Neural progenitor cell (in vitro differentiated cells): ENCODE results near the gene ASB4. TPM values are rescaled to one million over a fixed set of nuclear protein-coding genes. Genes with fewer than 3 reads are reported as not detected.

Experiments used
- DNase-seq: peaks from one replicate; pipeline ENCODE4 v3.0.0-alpha.2; 2016; ENCODE audit warnings: low spot score
- H2AFZ ChIP-seq: fragments of 200-600 bp; sonication (generic); replicated peaks from 2 replicates; pipeline ENCODE4 v1.6.1; 2016; ENCODE audit warnings: antibody characterized with exemption
- H3F3A ChIP-seq: fragments of 200-600 bp; sonication (generic); 2 replicates; pipeline ENCODE4 v1.6.1; 2016; ENCODE audit warnings: antibody characterized with exemption, low read depth
- H3K27ac ChIP-seq: fragments of 200-600 bp; sonication (generic); 2 replicates; pipeline ENCODE4 v1.5.1; 2016; ENCODE audit warnings: mild to moderate bottlenecking
- H3K27me3 ChIP-seq: fragments of 200-600 bp; sonication (generic); 2 replicates; pipeline ENCODE4 v1.6.1; 2016; ENCODE audit warnings: mild to moderate bottlenecking, moderate library complexity
- H3K36me3 ChIP-seq: fragments of 200-600 bp; sonication (generic); 2 replicates; pipeline ENCODE4 v1.5.1; 2016
- H3K4me1 ChIP-seq: fragments of 200-600 bp; sonication (generic); 2 replicates; pipeline ENCODE4 v1.6.1; 2016; ENCODE audit warnings: mixed run types
- H3K4me2 ChIP-seq: fragments of 200-600 bp; sonication (generic); 2 replicates; pipeline ENCODE4 v1.6.1; 2016
- H3K4me3 ChIP-seq: fragments of 200-600 bp; sonication (generic); 2 replicates; pipeline ENCODE4 v1.5.1; 2016
- H3K79me2 ChIP-seq: fragments of 200-600 bp; sonication (generic); 2 replicates; pipeline ENCODE4 v1.6.1; 2016; ENCODE audit warnings: low read depth
- H3K9ac ChIP-seq: fragments of 200-600 bp; sonication (generic); 2 replicates; pipeline ENCODE4 v1.6.1; 2016
- H3K9me3 ChIP-seq: fragments of 200-600 bp; sonication (generic); 2 replicates; pipeline ENCODE4 v1.5.1; 2016; ENCODE audit warnings: low read depth
- H4K20me1 ChIP-seq: fragments of 200-600 bp; sonication (generic); 2 replicates; pipeline ENCODE4 v1.6.1; 2016; ENCODE audit warnings: low read depth
- H3K27ac Mint-ChIP-seq: 3 replicates; pipeline ENCODE4 v1.8.0; 2021; ENCODE audit warnings: mixed read lengths
- H3K27me3 Mint-ChIP-seq: 2 replicates; pipeline ENCODE4 v1.8.0; 2022; ENCODE audit warnings: low read depth, mild to moderate bottlenecking, inconsistent platforms, moderate library complexity, mixed read lengths; ENCODE audit not compliant: insufficient read depth
- H3K36me3 Mint-ChIP-seq: 3 replicates; pipeline ENCODE4 v1.8.0; 2021; ENCODE audit warnings: mixed read lengths
- H3K4me1 Mint-ChIP-seq: 3 replicates; pipeline ENCODE4 v1.8.0; 2021; ENCODE audit warnings: mixed read lengths
- H3K4me3 Mint-ChIP-seq: 3 replicates; pipeline ENCODE4 v1.8.0; 2021; ENCODE audit warnings: mild to moderate bottlenecking, moderate library complexity, mixed read lengths
- H3K9me3 Mint-ChIP-seq: 3 replicates; pipeline ENCODE4 v1.8.0; 2020; ENCODE audit warnings: mixed read lengths
- EZH2 ChIP-seq: fragments of 200-600 bp; sonication (generic); IDR thresholded peaks from 2 replicates; pipeline ENCODE4 v1.6.1; 2017; ENCODE audit warnings: antibody characterized with exemption, mild to moderate bottlenecking, moderate library complexity
- EZH2phosphoT487 ChIP-seq: fragments of 200-600 bp; sonication (generic); IDR thresholded peaks from 2 replicates; pipeline ENCODE4 v1.6.1; 2017; ENCODE audit warnings: antibody characterized with exemption
- total RNA-seq: library from RNA; depleted of rRNA; stranded (reverse); fragments of >200 nt; gene quantifications from 2 replicates; pipeline ENCODE4 v1.2.3, GENCODE V29; 2015; ENCODE audit warnings: low replicate concordance
- TF ChIP-seq, protein P1 (sequence below): fragments of 200-600 bp; sonication (generic); IDR thresholded peaks from 2 replicates; pipeline ENCODE4 v1.5.1; 2017; ENCODE audit warnings: antibody characterized with exemption, mild to moderate bottlenecking

Gene ASB4
- total RNA-seq, 1 donor from 2014 or later, result not detected

DNA sequence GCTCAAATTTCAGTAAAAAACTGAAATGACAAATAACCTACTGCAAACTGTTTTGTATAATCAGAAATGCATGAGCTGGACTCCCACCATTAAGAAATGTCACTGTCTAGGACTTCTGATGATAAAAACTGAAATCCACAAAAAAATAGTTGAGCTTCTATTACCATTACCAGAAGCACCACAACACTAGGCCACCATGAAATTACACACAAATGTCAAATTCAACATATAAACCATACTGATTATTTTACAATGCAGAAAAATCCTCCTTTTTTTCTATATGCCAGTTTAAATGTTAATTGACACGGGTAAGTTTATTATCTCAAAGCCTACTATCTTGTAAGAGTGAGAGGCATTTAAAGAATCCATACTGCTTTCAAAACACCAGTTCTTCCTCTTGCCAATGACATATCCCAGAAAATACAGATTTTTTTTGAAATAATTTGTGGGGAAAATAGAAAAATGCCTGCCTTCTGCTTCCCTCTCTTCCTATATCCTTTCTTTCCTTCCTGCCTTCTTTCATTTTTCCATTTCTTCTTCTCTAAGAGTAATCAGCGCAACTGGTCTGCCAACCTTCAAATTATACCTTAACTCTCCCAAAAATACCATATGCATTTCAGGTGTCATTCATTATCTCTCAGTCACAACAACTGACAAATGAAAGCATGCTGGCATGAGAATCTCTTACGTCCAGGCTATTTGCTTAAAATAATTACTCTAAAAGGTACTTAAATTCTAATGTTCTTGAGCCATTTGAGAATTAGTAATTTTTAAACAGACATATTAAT is 98.3 kb downstream of the ASB4 start:
- Histone ChIP-seq H3K27ac (no peak overlapping the region), H3K9me3 (no peaks in the 10 kb centered on the region), H3K4me3 (no peak overlapping the region), H3K79me2 (no peaks in the 10 kb centered on the region), H2AFZ (no peak overlapping the region), H4K20me1 (no peaks in the 10 kb centered on the region), H3K4me2 (no peak overlapping the region), H3K9ac (no peak overlapping the region), H3K27me3 (no peaks in the 10 kb centered on the region), H3F3A (no peaks in the 10 kb centered on the region), H3K36me3 (no peaks in the 10 kb centered on the region), H3K4me1 (no peaks in the 10 kb centered on the region)
- DNase-seq, result no peak
- no peaks in the 10 kb centered on the region for H3K36me3 Mint-ChIP-seq
- H3K27me3 Mint-ChIP-seq, result no peaks in the 10 kb centered on the region
- H3K4me1 Mint-ChIP-seq, result no peaks in the 10 kb centered on the region
- H3K4me3 Mint-ChIP-seq, result no peak overlapping the region
- TF ChIP-seq EZH2phosphoT487 (no peak), EZH2 (no peak)
- TF ChIP-seq, protein P1, sequence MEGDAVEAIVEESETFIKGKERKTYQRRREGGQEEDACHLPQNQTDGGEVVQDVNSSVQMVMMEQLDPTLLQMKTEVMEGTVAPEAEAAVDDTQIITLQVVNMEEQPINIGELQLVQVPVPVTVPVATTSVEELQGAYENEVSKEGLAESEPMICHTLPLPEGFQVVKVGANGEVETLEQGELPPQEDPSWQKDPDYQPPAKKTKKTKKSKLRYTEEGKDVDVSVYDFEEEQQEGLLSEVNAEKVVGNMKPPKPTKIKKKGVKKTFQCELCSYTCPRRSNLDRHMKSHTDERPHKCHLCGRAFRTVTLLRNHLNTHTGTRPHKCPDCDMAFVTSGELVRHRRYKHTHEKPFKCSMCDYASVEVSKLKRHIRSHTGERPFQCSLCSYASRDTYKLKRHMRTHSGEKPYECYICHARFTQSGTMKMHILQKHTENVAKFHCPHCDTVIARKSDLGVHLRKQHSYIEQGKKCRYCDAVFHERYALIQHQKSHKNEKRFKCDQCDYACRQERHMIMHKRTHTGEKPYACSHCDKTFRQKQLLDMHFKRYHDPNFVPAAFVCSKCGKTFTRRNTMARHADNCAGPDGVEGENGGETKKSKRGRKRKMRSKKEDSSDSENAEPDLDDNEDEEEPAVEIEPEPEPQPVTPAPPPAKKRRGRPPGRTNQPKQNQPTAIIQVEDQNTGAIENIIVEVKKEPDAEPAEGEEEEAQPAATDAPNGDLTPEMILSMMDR, result no peak
- no peaks in the 10 kb centered on the region for H3K9me3 Mint-ChIP-seq
- no peak overlapping the region for H3K27ac Mint-ChIP-seq

DNA sequence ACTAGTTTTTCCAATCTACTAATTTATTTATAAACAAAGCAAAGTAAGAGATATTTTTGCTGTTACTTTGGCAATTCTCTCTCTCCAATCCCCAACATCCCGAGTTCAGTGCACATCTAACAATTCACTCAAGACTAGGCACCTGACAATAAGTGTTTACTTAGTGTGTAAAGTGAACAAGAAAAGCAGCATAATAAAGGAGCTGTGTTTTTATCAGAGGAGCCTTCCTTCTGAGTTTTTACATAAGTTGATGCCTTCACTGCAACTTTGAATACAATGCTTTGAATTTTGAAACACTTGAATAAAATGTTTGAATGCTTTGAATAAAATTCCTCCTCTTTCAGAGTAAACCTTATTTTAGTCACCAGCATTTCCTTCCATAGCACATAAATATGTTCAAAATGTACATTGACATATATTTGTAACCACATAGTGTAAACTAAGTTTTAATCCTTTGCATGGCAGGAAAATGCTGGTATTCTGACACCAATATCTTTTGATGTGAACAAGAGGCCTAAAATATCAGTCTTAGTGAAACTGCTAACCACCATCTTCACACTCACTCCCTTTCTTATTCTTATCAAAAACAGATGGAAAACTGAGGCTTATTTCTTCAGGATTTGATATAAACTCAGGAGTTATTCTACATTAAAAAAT is 99.2 kb downstream of the ASB4 start:
- Mint-ChIP-seq H3K27me3 (no peaks in the 10 kb centered on the region), H3K4me1 (no peaks in the 10 kb centered on the region), H3K27ac (no peak overlapping the region), H3K36me3 (no peaks in the 10 kb centered on the region), H3K4me3 (no peak overlapping the region), H3K9me3 (no peaks in the 10 kb centered on the region)
- Histone ChIP-seq H3K27me3 (no peaks in the 10 kb centered on the region), H3F3A (no peaks in the 10 kb centered on the region), H2AFZ (no peak overlapping the region), H3K4me1 (no peaks in the 10 kb centered on the region), H3K4me3 (no peak overlapping the region), H3K9ac (no peak overlapping the region), H3K27ac (no peak overlapping the region), H4K20me1 (no peaks in the 10 kb centered on the region), H3K79me2 (no peaks in the 10 kb centered on the region), H3K36me3 (no peaks in the 10 kb centered on the region), H3K4me2 (no peak overlapping the region), H3K9me3 (no peaks in the 10 kb centered on the region)
- no peak for DNase-seq
- TF ChIP-seq EZH2 (no peak), EZH2phosphoT487 (no peak)
- TF ChIP-seq, protein P1, result no peak

DNA sequence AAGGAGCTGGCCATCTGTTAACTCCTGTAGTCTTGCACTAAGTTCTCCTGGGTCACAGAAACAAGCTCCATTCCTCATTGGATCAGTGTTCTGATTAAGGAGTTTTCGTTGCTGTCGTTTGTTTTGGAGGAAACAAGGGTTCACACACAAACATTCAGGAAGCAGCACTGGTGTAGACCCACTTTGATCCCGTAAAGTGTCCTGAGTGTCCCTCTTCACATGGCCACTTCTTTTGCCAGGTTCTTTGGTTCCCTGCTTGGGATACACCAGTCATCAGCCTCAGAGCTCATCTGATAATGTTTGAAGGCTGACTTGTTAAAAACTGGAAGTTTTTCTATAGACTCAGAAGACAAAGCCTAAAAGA is 99.7 kb downstream of the ASB4 start:
- Histone ChIP-seq H3K36me3 (no peaks in the 10 kb centered on the region), H3K27ac (no peak overlapping the region), H3K27me3 (no peaks in the 10 kb centered on the region), H3K9me3 (no peaks in the 10 kb centered on the region), H3K9ac (no peak overlapping the region), H3K4me2 (no peak overlapping the region), H3K79me2 (no peaks in the 10 kb centered on the region), H3K4me3 (no peak overlapping the region), H4K20me1 (no peaks in the 10 kb centered on the region), H2AFZ (no peak overlapping the region), H3F3A (no peaks in the 10 kb centered on the region), H3K4me1 (no peaks in the 10 kb centered on the region)
- DNase-seq, result no peak
- Mint-ChIP-seq H3K27me3 (no peaks in the 10 kb centered on the region), H3K36me3 (no peaks in the 10 kb centered on the region), H3K9me3 (no peaks in the 10 kb centered on the region), H3K4me1 (no peaks in the 10 kb centered on the region), H3K27ac (no peak overlapping the region), H3K4me3 (no peak overlapping the region)
- TF ChIP-seq EZH2, result no peak
- TF ChIP-seq EZH2phosphoT487, result no peak
- TF ChIP-seq, protein P1, result no peak
